NCI-H146 (cell line): ENCODE data around the gene ZNF652.

ENCODE experiments used
- DNase-seq: peaks from one replicate; lab custom pipeline; 2025; lab: John Stamatoyannopoulos, UW

Gene ZNF652

GRCh38 chr17:49358641-49359247 lies 3.3 kb downstream of the ZNF652 start:
- DNase-seq: no peak

- no peak for DNase-seq
Observed at GRCh38 chr17:49357516-49357915, 4.5 kb downstream of the ZNF652 start.

GRCh38 chr17:49356320-49356719 lies 5.7 kb downstream of the ZNF652 start:
- no peak for DNase-seq

GRCh38 chr17:49353607-49354006 lies 8.4 kb downstream of the ZNF652 start:
- DNase-seq: no peak

- no peak for DNase-seq
Observed at GRCh38 chr17:49352587-49353154, 9.4 kb downstream of the ZNF652 start.

- no peak for DNase-seq
Observed at GRCh38 chr17:49351572-49352140, 10.4 kb downstream of the ZNF652 start.

GRCh38 chr17:49349541-49349940 lies 12.5 kb downstream of the ZNF652 start:
- DNase-seq: no peak

- no peak for DNase-seq
Observed at GRCh38 chr17:49344914-49345313, 17.1 kb downstream of the ZNF652 start.

- no peak for DNase-seq
Observed at GRCh38 chr17:49343273-49343672, 18.8 kb downstream of the ZNF652 start.

- no peak for DNase-seq
Observed at GRCh38 chr17:49342575-49342936, 19.5 kb downstream of the ZNF652 start.

GRCh38 chr17:49341356-49341755 lies 20.7 kb downstream of the ZNF652 start:
- no peak for DNase-seq

GRCh38 chr17:49339354-49339753 lies 22.7 kb downstream of the ZNF652 start:
- DNase-seq: no peak

- no peak for DNase-seq
Observed at GRCh38 chr17:49338883-49339282, 23.2 kb downstream of the ZNF652 start.

GRCh38 chr17:49337884-49338283 lies 24.2 kb downstream of the ZNF652 start:
- no peak for DNase-seq

GRCh38 chr17:49334744-49335512 lies 27.1 kb downstream of the ZNF652 start:
- no peak for DNase-seq

GRCh38 chr17:49333804-49334203 lies 28.2 kb downstream of the ZNF652 start:
- DNase-seq: no peak

GRCh38 chr17:49327835-49328784 lies 33.9 kb downstream of the ZNF652 start:
- no peak for DNase-seq

- no peak for DNase-seq
Observed at GRCh38 chr17:49325980-49326379, 36.1 kb downstream of the ZNF652 start.

GRCh38 chr17:49318435-49318965 lies 43.5 kb downstream of the ZNF652 start:
- DNase-seq: no peak

GRCh38 chr17:49316889-49317675 lies 45.0 kb downstream of the ZNF652 start:
- DNase-seq: no peak

GRCh38 chr17:49316258-49316570 lies 45.8 kb downstream of the ZNF652 start:
- DNase-seq: no peak
